Panc1 (cell line): ENCODE data around the gene WDR1.

Experiments
- POLR2AphosphoS5 ChIP-seq: IDR thresholded peaks from 2 replicates; pipeline ENCODE4 v1.6.1; 2012; ENCODE audit warnings: mild to moderate bottlenecking, low read depth, low read length, moderate library complexity
- REST ChIP-seq, 2 experiments: IDR thresholded peaks; 2 replicates each; pipeline ENCODE4 v1.6.1; 2011 to 2012; ENCODE audit warnings: low read depth in 2 of 2, control low read depth in 1 of 2, low read length in 1 of 2, mild to moderate bottlenecking in 1 of 2, moderate library complexity in 1 of 2; ENCODE audit not compliant: insufficient read depth in 1 of 2
- SIN3A ChIP-seq: IDR thresholded peaks from 2 replicates; pipeline ENCODE4 v1.6.1; 2012; ENCODE audit warnings: low read depth, mild to moderate bottlenecking, low read length, moderate library complexity, borderline replicate concordance; ENCODE audit not compliant: insufficient read depth
- TCF7L2 ChIP-seq: IDR thresholded peaks from 2 replicates; pipeline ENCODE4 v1.6.1; 2011; ENCODE audit warnings: mild to moderate bottlenecking, low read depth, low read length, inconsistent platforms
- TF ChIP-seq, protein P1 (sequence below): fragments of 450-650 bp; IDR thresholded peaks from 2 replicates; pipeline ENCODE4 v1.5.1; 2017; ENCODE audit warnings: mild to moderate bottlenecking

DNA sequence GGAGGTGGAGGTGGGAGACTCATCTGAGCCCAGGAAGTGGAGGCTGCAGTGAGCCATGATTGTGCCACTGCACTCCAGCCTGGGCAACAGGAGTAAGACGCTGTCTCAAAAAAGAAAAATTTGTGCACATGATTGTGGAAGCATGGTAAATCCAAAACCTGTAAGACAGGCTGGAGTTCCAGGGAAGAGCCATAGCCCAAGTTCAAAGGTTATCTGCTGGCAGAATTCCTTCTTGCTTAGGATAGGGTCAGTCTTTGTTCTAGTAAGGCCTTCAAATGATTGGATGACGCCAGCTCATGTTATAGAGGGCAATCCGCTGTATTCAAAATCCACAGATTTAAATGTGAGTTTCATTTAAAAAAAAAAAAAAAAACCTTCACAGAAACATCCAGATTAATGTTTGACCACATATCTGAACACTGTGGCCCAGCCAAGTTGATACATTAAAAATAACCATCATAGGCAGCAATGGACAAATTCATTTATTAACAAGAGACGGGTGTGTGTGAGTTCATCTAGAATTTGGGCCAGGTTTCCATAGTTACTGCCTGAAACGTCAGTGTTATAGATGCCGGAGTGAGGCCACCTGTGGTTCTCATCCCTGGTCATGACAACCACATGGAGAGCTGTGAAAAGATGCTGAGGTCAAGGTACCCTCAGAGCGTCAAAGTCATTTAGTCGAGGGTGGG, 60.1 kb downstream of the WDR1 start:
- TF ChIP-seq, protein P1, sequence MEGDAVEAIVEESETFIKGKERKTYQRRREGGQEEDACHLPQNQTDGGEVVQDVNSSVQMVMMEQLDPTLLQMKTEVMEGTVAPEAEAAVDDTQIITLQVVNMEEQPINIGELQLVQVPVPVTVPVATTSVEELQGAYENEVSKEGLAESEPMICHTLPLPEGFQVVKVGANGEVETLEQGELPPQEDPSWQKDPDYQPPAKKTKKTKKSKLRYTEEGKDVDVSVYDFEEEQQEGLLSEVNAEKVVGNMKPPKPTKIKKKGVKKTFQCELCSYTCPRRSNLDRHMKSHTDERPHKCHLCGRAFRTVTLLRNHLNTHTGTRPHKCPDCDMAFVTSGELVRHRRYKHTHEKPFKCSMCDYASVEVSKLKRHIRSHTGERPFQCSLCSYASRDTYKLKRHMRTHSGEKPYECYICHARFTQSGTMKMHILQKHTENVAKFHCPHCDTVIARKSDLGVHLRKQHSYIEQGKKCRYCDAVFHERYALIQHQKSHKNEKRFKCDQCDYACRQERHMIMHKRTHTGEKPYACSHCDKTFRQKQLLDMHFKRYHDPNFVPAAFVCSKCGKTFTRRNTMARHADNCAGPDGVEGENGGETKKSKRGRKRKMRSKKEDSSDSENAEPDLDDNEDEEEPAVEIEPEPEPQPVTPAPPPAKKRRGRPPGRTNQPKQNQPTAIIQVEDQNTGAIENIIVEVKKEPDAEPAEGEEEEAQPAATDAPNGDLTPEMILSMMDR, result no peak
- TF ChIP-seq TCF7L2 (no peak), POLR2AphosphoS5 (no peak), REST (IDR thresholded peaks at IDR 0.05; ENCODE audit: insufficient read depth in 1 of 2, low read depth in 2 of 2, low read length in 1 of 2) (no peak), SIN3A (no peak)
